Subcutaneous adipose tissue (tissue), 4 donors: ENCODE data around the gene DUSP22. TPM values are rescaled to one million over a fixed set of nuclear protein-coding genes. Genes with fewer than 3 reads are reported as not detected.

Source experiments
- total RNA-seq, 4 donors: library from RNA; depleted of rRNA; stranded (reverse); fragments of >200 nt; gene quantifications; one replicate each; pipeline ENCODE4 v1.1.0, GENCODE V29; 2016
- TF ChIP-seq, protein P1 (sequence below): fragments of 450-650 bp; IDR thresholded peaks from one replicate; pipeline ENCODE4 v1.5.1; 2016; ENCODE audit warnings: low read depth, mild to moderate bottlenecking, control low read depth, antibody characterized with exemption, moderate library complexity

Gene DUSP22
- total RNA-seq, 4 donors from 2014 or later: 54.0 to 88.9 (median 64.9) TPM

GRCh38 chr6:326896-327537 lies 34.7 kb downstream of the DUSP22 start:
- TF ChIP-seq, protein P1, sequence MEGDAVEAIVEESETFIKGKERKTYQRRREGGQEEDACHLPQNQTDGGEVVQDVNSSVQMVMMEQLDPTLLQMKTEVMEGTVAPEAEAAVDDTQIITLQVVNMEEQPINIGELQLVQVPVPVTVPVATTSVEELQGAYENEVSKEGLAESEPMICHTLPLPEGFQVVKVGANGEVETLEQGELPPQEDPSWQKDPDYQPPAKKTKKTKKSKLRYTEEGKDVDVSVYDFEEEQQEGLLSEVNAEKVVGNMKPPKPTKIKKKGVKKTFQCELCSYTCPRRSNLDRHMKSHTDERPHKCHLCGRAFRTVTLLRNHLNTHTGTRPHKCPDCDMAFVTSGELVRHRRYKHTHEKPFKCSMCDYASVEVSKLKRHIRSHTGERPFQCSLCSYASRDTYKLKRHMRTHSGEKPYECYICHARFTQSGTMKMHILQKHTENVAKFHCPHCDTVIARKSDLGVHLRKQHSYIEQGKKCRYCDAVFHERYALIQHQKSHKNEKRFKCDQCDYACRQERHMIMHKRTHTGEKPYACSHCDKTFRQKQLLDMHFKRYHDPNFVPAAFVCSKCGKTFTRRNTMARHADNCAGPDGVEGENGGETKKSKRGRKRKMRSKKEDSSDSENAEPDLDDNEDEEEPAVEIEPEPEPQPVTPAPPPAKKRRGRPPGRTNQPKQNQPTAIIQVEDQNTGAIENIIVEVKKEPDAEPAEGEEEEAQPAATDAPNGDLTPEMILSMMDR: no peak

- TF ChIP-seq, protein P1: no peak
Measured at GRCh38 chr6:327538-328116, 35.3 kb downstream of the DUSP22 start.

DNA sequence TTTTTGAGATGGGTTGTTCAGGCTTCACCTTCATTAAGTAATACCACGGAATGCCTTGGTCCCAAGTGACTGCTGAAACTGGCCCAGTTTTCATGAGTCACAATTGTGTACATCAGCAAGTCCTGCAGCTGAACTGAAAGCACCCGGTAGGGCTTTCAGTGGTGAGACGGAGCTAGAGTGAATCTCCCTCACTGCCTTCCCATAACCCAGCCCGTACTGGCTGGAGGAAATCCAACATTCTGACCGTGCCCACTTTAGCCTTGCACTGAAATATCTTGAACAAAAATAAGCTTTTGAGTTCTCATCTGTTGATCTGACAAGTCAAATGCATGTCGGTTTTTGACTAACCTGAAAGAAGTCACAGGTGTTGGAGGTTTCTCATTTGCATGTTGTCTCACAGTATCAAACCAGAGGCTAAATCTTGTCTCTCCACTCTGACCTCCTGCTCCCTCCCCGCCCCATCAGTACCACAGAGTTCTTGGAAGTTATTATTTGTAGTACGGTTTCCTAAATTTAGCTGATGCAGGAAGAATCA lies 35.9 kb downstream of the DUSP22 start:
- TF ChIP-seq, protein P1: no peak

DNA sequence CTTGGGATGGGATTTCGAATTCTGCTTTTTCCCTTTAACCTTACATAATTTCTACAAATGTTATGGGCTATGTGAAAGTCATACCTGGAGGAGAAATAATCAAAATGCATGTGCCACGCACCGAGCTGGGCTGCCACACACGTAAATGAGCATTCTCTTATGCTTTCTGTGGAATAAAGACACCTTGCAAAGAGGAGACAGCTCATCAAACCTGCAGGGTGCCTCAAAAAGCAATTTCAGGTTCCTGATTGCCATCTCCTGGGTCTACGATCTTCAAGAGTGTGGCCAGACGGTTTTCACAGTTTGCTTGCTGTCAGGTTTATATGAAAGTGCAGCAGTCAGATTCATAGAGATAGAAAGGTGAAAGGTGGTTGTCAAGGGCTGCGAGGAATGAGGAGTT lies 36.6 kb downstream of the DUSP22 start:
- TF ChIP-seq, protein P1: no peak

- TF ChIP-seq, protein P1: no peak
Measured at GRCh38 chr6:329888-330691, 37.8 kb downstream of the DUSP22 start.

- TF ChIP-seq, protein P1: no peak
Measured at GRCh38 chr6:330948-331347, 38.7 kb downstream of the DUSP22 start.
